ENCODE data around the gene LRP2. TPM values are rescaled to one million over a fixed set of nuclear protein-coding genes. Genes with fewer than 3 reads are reported as not detected.

LRP2 gene
- 1.3 TPM for total RNA-seq

GRCh38 chr2:169362118-169362893 is at the start of gene LRP2:
Gene LRP2 (minus strand): TSS chr2:169362534. CDS start chr2:169362399, 135 bp downstream.

Other genes starting within 250 kb of the LRP2 start
- 21.9 TPM for gene BBS5, start 117.0 kb upstream of the LRP2 start, total RNA-seq
- 2.8 TPM for gene KLHL41, start 147.2 kb upstream of the LRP2 start, total RNA-seq
- 77.6 TPM for gene FASTKD1, start 211.3 kb upstream of the LRP2 start, total RNA-seq
- gene PPIG, start 221.8 kb upstream of the LRP2 start, total RNA-seq, result 49.5 TPM

Measured in parietal lobe (tissue), 1 donor.